IPS DF 6.9 (cell line): ENCODE results near the gene PKIB.

Experiments used
- DNase-seq: peaks from one replicate; pipeline ENCODE4 v3.0.0-alpha.2; 2013; ENCODE audit warnings: low read depth, low spot score
- H3K27ac ChIP-seq: one replicate; pipeline ENCODE4 v1.5.1; 2013; ENCODE audit warnings: low read length, control low read depth
- H3K27me3 ChIP-seq: 2 replicates; pipeline ENCODE4 v1.6.1; 2013; ENCODE audit warnings: mild to moderate bottlenecking, low read length; ENCODE audit not compliant: control insufficient read depth, insufficient read depth
- H3K36me3 ChIP-seq: 2 replicates; pipeline ENCODE4 v1.6.1; 2013; ENCODE audit warnings: low read length; ENCODE audit not compliant: control insufficient read depth, insufficient read depth
- H3K4me1 ChIP-seq: 2 replicates; pipeline ENCODE4 v1.6.1; 2013; ENCODE audit warnings: low read length; ENCODE audit not compliant: control insufficient read depth, insufficient read depth
- H3K4me3 ChIP-seq: 2 replicates; pipeline ENCODE4 v1.5.1; 2013; ENCODE audit warnings: mild to moderate bottlenecking, low read length
- H3K9me3 ChIP-seq: 2 replicates; pipeline ENCODE4 v1.6.1; 2013; ENCODE audit warnings: low read length, inconsistent platforms; ENCODE audit not compliant: control insufficient read depth, insufficient read depth
- WGBS: extraction: QIAGEN DNeasy Blood & Tissue Kit; methylation state at CpG from one replicate; pipeline ENCODE4 v1.1.7; 2013; ENCODE audit warnings: mixed read lengths, missing lambda C conversion rate; ENCODE audit not compliant: insufficient read length, insufficient coverage; 5-methylcytosine and 5-hydroxymethylcytosine counted together

Gene PKIB

DNA sequence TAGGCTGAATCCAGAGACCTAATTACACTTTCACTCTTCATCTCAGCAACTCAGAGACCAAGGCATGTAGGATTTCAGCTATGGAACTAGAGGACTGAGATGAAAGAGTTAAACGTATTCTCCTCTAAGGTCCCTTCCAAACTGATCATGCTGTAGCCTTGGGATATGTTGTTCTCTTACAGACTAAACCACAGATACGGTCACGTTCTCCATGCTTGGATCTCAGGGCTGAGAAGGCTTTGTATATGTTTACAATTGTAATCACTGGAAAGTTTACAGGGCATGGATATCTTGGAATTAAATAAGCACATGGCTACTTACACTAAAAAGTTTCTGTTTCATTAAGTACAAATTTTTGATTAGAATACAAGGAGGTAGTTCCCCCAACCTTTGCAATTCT, 50.1 kb downstream of the PKIB start:
- H3K27ac ChIP-seq = no peak overlapping the region
- H3K27me3 ChIP-seq = no peaks in the 10 kb centered on the region
- WGBS = no CpG with 5 or more reads among the region's 3 CpGs
- no peaks in the 10 kb centered on the region for H3K36me3 ChIP-seq
- no peak overlapping the region for H3K4me3 ChIP-seq
- H3K4me1 ChIP-seq = no peaks in the 10 kb centered on the region
- no peak for DNase-seq
- H3K9me3 ChIP-seq = no peaks in the 10 kb centered on the region

DNA sequence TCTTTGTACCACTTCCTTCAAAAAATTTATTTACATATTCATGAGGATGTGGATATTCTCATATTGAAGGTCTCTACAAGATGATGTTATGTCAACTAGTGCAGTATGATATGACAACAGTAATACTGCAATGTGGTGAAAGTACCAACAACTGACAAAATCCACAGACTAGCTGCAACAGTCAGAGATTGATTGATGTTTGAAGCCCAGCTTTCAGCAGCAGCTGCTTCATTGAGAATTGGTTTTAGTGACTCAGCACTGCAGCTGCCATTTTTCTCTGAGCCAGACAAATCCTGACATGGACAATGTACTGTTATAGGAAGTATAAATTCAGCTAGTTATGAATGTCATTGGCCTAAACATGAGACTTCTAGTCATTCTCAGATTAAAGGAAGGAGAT, 53.8 kb downstream of the PKIB start:
- Histone ChIP-seq H3K9me3 (no peaks in the 10 kb centered on the region), H3K4me3 (no peak overlapping the region), H3K27me3 (no peaks in the 10 kb centered on the region), H3K27ac (no peak overlapping the region), H3K36me3 (no peaks in the 10 kb centered on the region), H3K4me1 (no peaks in the 10 kb centered on the region)
- no peak for DNase-seq

DNA sequence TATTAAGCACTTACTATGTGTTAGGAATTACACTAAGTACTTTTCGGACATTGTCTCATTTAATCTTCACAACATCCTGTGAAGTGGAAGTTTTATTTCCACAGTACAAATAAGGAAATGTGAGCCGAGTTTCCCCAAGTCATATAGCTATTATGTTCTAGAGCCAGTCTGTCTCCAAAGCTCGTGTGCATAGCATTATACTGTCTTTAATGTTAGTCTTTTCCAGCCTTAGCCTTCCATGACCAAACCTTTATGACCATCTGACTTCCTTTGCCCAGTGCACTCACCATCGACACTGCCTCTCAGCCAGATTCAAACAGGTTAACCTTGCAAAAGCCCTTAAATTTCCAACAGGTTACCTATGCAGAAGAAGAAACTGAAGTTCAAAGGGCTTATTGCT, 55.7 kb downstream of the PKIB start:
- Histone ChIP-seq H3K4me1 (no peaks in the 10 kb centered on the region), H3K9me3 (no peaks in the 10 kb centered on the region), H3K27ac (no peak overlapping the region), H3K4me3 (no peak overlapping the region), H3K27me3 (no peaks in the 10 kb centered on the region), H3K36me3 (no peaks in the 10 kb centered on the region)
- no CpG with 5 or more reads among the region's 4 CpGs for WGBS
- no peak for DNase-seq

DNA sequence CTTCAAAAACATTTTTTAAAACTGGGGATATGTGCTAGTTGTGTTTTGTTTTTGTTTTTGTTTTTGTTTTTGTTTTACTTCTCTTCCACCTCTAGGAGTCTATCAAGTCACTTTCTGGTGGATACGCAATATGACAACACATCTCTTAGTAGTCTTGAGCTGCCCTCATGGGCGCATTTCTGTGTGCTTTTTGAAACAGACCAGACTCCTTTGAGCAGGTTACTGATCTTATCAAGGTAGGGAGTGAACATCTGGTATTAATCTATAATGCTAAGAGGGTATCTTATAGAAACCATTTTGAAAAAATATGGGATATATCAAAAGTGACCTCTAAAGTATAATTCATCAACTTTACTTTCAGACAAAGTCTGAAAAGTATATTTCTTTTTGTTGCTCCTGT, 56.2 kb downstream of the PKIB start:
- no peak for DNase-seq
- Histone ChIP-seq H3K9me3 (no peaks in the 10 kb centered on the region), H3K27ac (no peak overlapping the region), H3K27me3 (no peaks in the 10 kb centered on the region), H3K4me1 (no peaks in the 10 kb centered on the region), H3K4me3 (no peak overlapping the region), H3K36me3 (no peaks in the 10 kb centered on the region)
- WGBS = no CpG with 5 or more reads among the region's 2 CpGs

DNA sequence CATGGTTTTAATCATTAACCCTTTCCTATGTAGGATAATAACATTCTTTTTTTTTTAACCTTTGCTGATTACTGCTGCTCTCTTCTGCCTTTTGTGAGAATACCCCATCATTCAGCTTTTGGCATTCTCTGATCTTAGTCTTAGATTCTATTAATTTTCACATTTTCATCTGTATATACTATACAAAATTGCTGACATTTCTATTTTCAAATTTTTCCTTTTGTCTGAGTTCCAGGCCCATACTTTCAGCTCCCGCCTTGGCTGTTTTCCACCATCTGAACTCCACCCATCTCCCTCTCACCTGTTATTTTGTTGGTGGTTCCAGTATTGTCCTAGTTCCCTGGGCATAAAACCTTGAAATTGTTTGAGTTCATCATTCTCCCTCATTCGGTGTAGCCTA, 59.2 kb downstream of the PKIB start:
- Histone ChIP-seq H3K27me3 (no peaks in the 10 kb centered on the region), H3K9me3 (no peaks in the 10 kb centered on the region), H3K36me3 (no peaks in the 10 kb centered on the region), H3K4me3 (no peak overlapping the region), H3K4me1 (no peaks in the 10 kb centered on the region), H3K27ac (no peak overlapping the region)
- WGBS = no CpG with 5 or more reads among the region's 2 CpGs
- no peak for DNase-seq

DNA sequence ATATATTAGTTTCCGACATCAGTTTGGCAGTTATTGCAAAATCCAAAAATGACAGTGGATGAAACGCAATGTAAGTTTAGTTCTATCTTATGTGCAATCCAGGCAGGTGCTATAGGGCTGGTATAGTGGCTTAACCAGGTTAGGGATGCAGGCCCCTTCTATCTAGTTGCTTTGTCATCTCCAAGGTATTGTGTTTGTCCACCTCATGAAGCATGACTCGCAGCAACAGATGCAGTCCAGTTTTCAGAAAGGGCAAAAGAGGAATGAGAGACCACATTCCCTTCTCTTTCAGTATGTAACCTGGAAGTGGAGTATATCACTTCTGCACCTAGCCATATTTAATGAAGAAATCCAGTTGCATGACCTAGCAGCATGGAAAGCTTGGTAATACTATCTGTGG, 59.7 kb downstream of the PKIB start:
- DNase-seq = no peak

DNA sequence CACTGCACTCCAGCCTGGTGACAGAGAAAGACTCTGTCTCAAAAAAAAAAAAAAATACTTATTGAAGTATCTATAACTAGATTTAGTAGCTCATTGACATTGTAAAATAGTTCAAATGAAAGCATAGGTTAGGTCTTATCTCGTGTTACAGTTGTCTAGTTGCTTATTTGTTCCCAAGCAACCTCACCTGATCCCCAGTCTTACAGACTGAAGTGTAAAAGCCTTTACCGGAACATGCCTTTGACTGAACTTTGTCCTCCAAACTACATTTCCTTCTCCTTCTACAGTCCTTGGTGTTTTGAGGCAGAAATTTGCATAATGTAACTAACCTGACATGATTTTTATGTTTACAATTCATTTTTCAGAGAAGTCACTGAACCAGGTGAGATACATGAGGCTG, 61.0 kb downstream of the PKIB start:
- Histone ChIP-seq H3K27ac (no peak overlapping the region), H3K4me3 (no peak overlapping the region), H3K27me3 (no peaks in the 10 kb centered on the region), H3K9me3 (no peaks in the 10 kb centered on the region), H3K4me1 (no peaks in the 10 kb centered on the region), H3K36me3 (no peaks in the 10 kb centered on the region)
- WGBS = no CpG with 5 or more reads among the region's 2 CpGs
- DNase-seq = no peak

More for the DNA sequence above, 59.7 kb downstream of the PKIB start:
- Histone ChIP-seq H3K9me3 (no peaks in the 10 kb centered on the region), H3K4me3 (no peak overlapping the region), H3K36me3 (no peaks in the 10 kb centered on the region), H3K27ac (no peak overlapping the region), H3K4me1 (no peaks in the 10 kb centered on the region), H3K27me3 (no peaks in the 10 kb centered on the region)
- no CpG with 5 or more reads among the region's 3 CpGs for WGBS

DNA sequence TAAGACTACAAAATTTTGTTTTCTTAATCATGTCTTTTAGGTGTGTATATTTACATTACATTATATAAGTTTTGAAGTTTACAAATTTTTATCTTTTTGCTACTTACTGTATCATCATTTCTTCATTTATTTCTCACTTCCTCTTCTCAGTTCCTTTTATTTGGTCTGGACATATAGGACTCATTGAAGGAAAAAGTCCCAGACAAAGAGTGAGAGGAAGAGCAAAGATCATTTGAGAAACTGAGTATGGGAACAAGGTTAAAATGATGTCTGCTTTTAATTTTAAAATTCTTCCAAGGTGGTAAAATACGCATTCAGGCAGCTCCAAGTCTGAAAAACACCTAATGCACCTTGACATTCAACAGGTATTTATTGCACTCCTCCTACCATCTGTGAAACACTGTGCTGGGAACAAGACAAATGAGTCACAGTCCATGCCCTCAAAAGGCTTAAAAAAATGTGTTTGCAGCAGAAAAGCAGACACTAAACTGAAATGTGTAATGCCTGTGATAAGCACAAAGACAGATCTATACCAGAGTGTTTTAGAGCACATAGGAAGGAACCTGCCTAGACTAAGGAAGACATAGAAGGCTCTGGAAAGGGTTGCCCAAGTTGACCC, 63.2 kb downstream of the PKIB start:
- H3K27ac ChIP-seq = no peak overlapping the region
- H3K9me3 ChIP-seq = no peaks in the 10 kb centered on the region
- WGBS = no CpG with 5 or more reads among the region's 1 CpG
- no peaks in the 10 kb centered on the region for H3K36me3 ChIP-seq
- no peak for DNase-seq
- H3K4me1 ChIP-seq = no peaks in the 10 kb centered on the region
- no peaks in the 10 kb centered on the region for H3K27me3 ChIP-seq
- H3K4me3 ChIP-seq = no peak overlapping the region

DNA sequence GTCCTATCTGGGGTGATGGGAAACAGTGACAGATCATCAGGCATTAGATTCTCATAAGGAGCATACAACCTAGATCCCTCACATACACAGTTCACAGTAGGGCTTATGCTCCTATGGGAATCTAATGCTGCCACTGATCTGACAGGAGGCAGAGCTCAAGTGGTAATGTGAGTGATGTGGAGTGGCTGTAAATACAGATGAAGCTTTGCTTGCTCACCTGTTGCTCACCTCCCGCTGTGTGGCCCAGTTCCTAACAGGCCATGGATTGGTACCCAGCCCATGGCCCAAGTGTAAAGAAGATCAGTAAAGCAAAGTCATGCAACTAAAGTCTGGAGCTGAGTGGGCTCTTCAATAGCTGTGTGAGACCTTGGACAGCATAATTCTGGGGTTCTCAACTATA, 65.9 kb downstream of the PKIB start:
- no peaks in the 10 kb centered on the region for H3K4me1 ChIP-seq
- no peaks in the 10 kb centered on the region for H3K36me3 ChIP-seq
- no peaks in the 10 kb centered on the region for H3K27me3 ChIP-seq
- no peaks in the 10 kb centered on the region for H3K9me3 ChIP-seq
- no peak overlapping the region for H3K27ac ChIP-seq
- DNase-seq = no peak
- H3K4me3 ChIP-seq = no peak overlapping the region
- WGBS = no CpG with 5 or more reads among the region's 1 CpG

DNA sequence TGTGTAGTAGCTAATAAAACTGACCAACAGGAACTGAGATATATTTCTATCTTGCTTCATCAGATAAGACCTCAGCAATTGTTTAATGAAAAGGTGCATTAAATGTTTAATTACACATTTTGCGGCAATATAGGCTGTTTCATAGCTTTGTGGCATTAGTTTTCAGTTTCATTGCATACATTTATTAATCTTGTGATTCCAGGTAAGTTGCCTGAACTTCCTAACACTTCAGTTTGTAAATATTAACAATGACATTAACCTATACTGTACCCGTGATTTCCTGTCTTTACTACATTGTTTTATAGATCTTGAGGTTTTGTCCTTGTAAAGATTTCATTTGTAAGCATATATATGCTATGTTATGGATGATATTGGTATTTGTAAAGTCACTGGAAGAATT, 66.5 kb downstream of the PKIB start:
- H3K27ac ChIP-seq = no peak overlapping the region
- H3K9me3 ChIP-seq = no peaks in the 10 kb centered on the region
- no peaks in the 10 kb centered on the region for H3K27me3 ChIP-seq
- H3K36me3 ChIP-seq = no peaks in the 10 kb centered on the region
- no peaks in the 10 kb centered on the region for H3K4me1 ChIP-seq
- WGBS = no CpG with 5 or more reads among the region's 2 CpGs
- DNase-seq = no peak
- H3K4me3 ChIP-seq = no peak overlapping the region

DNA sequence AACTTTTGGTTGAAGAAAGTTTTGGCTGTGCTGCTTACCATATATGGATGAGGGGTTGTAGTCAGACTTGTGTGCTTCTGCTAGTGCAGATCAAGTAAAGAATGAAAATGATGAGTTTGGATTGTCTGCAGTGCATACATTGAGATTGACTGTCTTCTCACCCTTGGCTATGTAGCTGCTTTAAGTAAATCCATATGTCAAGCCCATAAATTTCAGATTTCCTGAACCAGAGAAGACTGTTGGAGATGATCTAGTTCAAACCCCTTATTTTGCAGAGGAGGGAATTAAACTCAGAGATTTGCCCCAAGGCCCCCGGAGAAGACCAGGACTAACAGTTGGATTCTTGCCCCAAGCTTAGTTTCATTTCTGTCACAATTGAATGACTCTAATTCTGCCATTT, 67.2 kb downstream of the PKIB start:
- DNase-seq = no peak
- H3K27me3 ChIP-seq = no peaks in the 10 kb centered on the region
- no peak overlapping the region for H3K4me3 ChIP-seq
- H3K4me1 ChIP-seq = no peaks in the 10 kb centered on the region
- no peaks in the 10 kb centered on the region for H3K9me3 ChIP-seq
- no peaks in the 10 kb centered on the region for H3K36me3 ChIP-seq
- H3K27ac ChIP-seq = no peak overlapping the region
- WGBS = no CpG with 5 or more reads among the region's 1 CpG
